Globus pallidus (tissue), 1 donor: ENCODE results near the gene TFF1.

Experiments
- DNase-seq: peaks from one replicate; pipeline ENCODE4 v3.0.0-alpha.2; 2015; ENCODE audit warnings: low spot score

The TFF1 gene

GRCh38 chr21:42317826-42318746 lies 48.2 kb downstream of the TFF1 start:
- DNase-seq = no peak

- DNase-seq = no peak
Observed at GRCh38 chr21:42317341-42317741, 49.0 kb downstream of the TFF1 start.

GRCh38 chr21:42316891-42317290 lies 49.4 kb downstream of the TFF1 start:
- DNase-seq = no peak

GRCh38 chr21:42315296-42315891 lies 50.9 kb downstream of the TFF1 start, which contains the start of gene TFF3:
Gene TFF3 (minus strand): TSS chr21:42315409. CDS start chr21:42315374, 35 bp downstream.
- DNase-seq = no peak

- no peak for DNase-seq
Observed at GRCh38 chr21:42314616-42315295, 51.6 kb downstream of the TFF1 start.

GRCh38 chr21:42313501-42313969 lies 52.8 kb downstream of the TFF1 start:
- no peak for DNase-seq

GRCh38 chr21:42312626-42313104 lies 53.7 kb downstream of the TFF1 start:
- DNase-seq = no peak
